Ureter (tissue), 1 donor: ENCODE results near the gene PLXNA2. TPM values are rescaled to one million over a fixed set of nuclear protein-coding genes. Genes with fewer than 3 reads are reported as not detected.
A peak's percentile ranks its signal among the peaks of the same experiment; 100 is the strongest.

ENCODE experiments used
- DNase-seq: peaks from one replicate; pipeline ENCODE4 v3.0.0-alpha.2; 2020; ENCODE audit warnings: low spot score
- total RNA-seq: library from RNA; stranded (reverse); gene quantifications from one replicate; pipeline ENCODE4 v1.2.4, GENCODE V29; 2023
- donor health status: DM: yes; HTN: yes; CAD: no.

PLXNA2 gene
- total RNA-seq, 1 donor from 2014 or later = 51.7 TPM

- DNase-seq = no peak
Observed at GRCh38 chr1:208242941-208243526, 1.1 kb downstream of the PLXNA2 start.

- DNase-seq = no peak
Observed at GRCh38 chr1:208242146-208242545, 2.0 kb downstream of the PLXNA2 start.

- DNase-seq = no peak
Observed at GRCh38 chr1:208241512-208241911, 2.7 kb downstream of the PLXNA2 start.

- DNase-seq = no peak
Observed at GRCh38 chr1:208240662-208241355, 3.4 kb downstream of the PLXNA2 start.

GRCh38 chr1:208239473-208240381 is 4.5 kb downstream of the PLXNA2 start:
- no peak for DNase-seq

GRCh38 chr1:208238710-208239472 is 5.3 kb downstream of the PLXNA2 start:
- no peak for DNase-seq

- DNase-seq = no peak
Observed at GRCh38 chr1:208237241-208237640, 6.9 kb downstream of the PLXNA2 start.

- peak; percentile 63 for DNase-seq
Observed at GRCh38 chr1:208235982-208236761, 8.0 kb downstream of the PLXNA2 start.

GRCh38 chr1:208235356-208235981 is 8.7 kb downstream of the PLXNA2 start:
- no peak for DNase-seq

- no peak for DNase-seq
Observed at GRCh38 chr1:208234721-208235120, 9.5 kb downstream of the PLXNA2 start.

GRCh38 chr1:208233978-208234377 is 10.2 kb downstream of the PLXNA2 start:
- DNase-seq = no peak

- no peak for DNase-seq
Observed at GRCh38 chr1:208233546-208233945, 10.6 kb downstream of the PLXNA2 start.

- no peak for DNase-seq
Observed at GRCh38 chr1:208232662-208233038, 11.5 kb downstream of the PLXNA2 start.

GRCh38 chr1:208231881-208232661 is 12.1 kb downstream of the PLXNA2 start:
- no peak for DNase-seq

- DNase-seq = no peak
Observed at GRCh38 chr1:208230668-208231529, 13.3 kb downstream of the PLXNA2 start.

- DNase-seq = no peak
Observed at GRCh38 chr1:208228550-208228949, 15.6 kb downstream of the PLXNA2 start.

GRCh38 chr1:208228026-208228425 is 16.2 kb downstream of the PLXNA2 start:
- no peak for DNase-seq

GRCh38 chr1:208227366-208227765 is 16.8 kb downstream of the PLXNA2 start:
- no peak for DNase-seq
